Osteoblast (primary cell): ENCODE measurements around the gene TBL1X. TPM values are rescaled to one million over a fixed set of nuclear protein-coding genes. Genes with fewer than 3 reads are reported as not detected.

Experiments used
- DNase-seq: peaks from one replicate; pipeline ENCODE4 v3.0.0; 2011; ENCODE audit warnings: low spot score, mixed read lengths; ENCODE audit not compliant: insufficient read length; ENCODE audit errors: missing footprints
- H2AFZ ChIP-seq: 2 replicates; pipeline ENCODE4 v1.6.0; 2011; ENCODE audit warnings: mild to moderate bottlenecking, low read length
- H3K27ac ChIP-seq: 2 replicates; pipeline ENCODE4 v1.5.1; 2011; ENCODE audit warnings: mild to moderate bottlenecking, low read depth, low read length, moderate library complexity
- H3K27me3 ChIP-seq: 2 replicates; pipeline ENCODE4 v1.6.0; 2012; ENCODE audit warnings: mild to moderate bottlenecking, control low read depth, inconsistent platforms, low read length, moderate library complexity; ENCODE audit not compliant: insufficient read depth
- H3K36me3 ChIP-seq: 2 replicates; pipeline ENCODE4 v1.5.1; 2011; ENCODE audit warnings: mild to moderate bottlenecking, low read length, control low read depth, moderate library complexity; ENCODE audit not compliant: insufficient read depth
- H3K4me1 ChIP-seq: 2 replicates; pipeline ENCODE4 v1.5.1; 2011; ENCODE audit warnings: mild to moderate bottlenecking, low read length, control low read depth, moderate library complexity; ENCODE audit not compliant: insufficient read depth
- H3K4me2 ChIP-seq: 2 replicates; pipeline ENCODE4 v1.6.0; 2011; ENCODE audit warnings: mild to moderate bottlenecking, low read length; ENCODE audit not compliant: insufficient read depth
- H3K4me3 ChIP-seq: fragments of 200-600 bp; sonication (generic); 3 replicates; pipeline ENCODE4 v1.5.1; 2012; ENCODE audit warnings: mild to moderate bottlenecking, low read length, inconsistent platforms; ENCODE audit not compliant: insufficient read depth
- H3K79me2 ChIP-seq: 2 replicates; pipeline ENCODE4 v1.6.0; 2012; ENCODE audit warnings: mild to moderate bottlenecking, low read length, control low read depth, inconsistent platforms; ENCODE audit not compliant: insufficient read depth
- H3K9me3 ChIP-seq: 2 replicates; pipeline ENCODE4 v1.5.1; 2011; ENCODE audit warnings: low read depth, low read length, control low read depth
- H4K20me1 ChIP-seq: 2 replicates; pipeline ENCODE4 v1.6.0; 2012; ENCODE audit warnings: mild to moderate bottlenecking, low read length, control low read depth; ENCODE audit not compliant: insufficient read depth
- CTCF ChIP-seq: IDR thresholded peaks from 2 replicates; pipeline ENCODE4 v1.5.1; 2011; ENCODE audit warnings: mild to moderate bottlenecking, low read depth, low read length, moderate library complexity; ENCODE audit errors: extremely low read depth
- total RNA-seq: library from RNA; depleted of rRNA; stranded (reverse); fragments of >200 nt; gene quantifications from 2 replicates; pipeline ENCODE4 v1.2.3, GENCODE V29; 2012

TBL1X gene
- total RNA-seq, 1 donor = 15.2 TPM

GRCh38 chrX:9693307-9694001 is 228.6 kb downstream of the TBL1X start:
- no peak for TF ChIP-seq CTCF
- no peak for DNase-seq
- no peak overlapping the region for H3K4me3 ChIP-seq
- H3K27ac ChIP-seq = no peak overlapping the region
- no peak overlapping the region for H3K4me2 ChIP-seq
- H3K79me2 ChIP-seq = no peaks in the 10 kb centered on the region
- no peaks in the 10 kb centered on the region for H3K4me1 ChIP-seq
- H2AFZ ChIP-seq = no peak overlapping the region
- no peaks in the 10 kb centered on the region for H3K27me3 ChIP-seq
- H3K9me3 ChIP-seq = no peaks in the 10 kb centered on the region
- no peaks in the 10 kb centered on the region for H4K20me1 ChIP-seq
- H3K36me3 ChIP-seq = peaks cover 7% of the 10 kb centered on the region

- H3K4me3 ChIP-seq = no peak overlapping the region
- no peaks in the 10 kb centered on the region for H3K79me2 ChIP-seq
- H3K4me1 ChIP-seq = no peaks in the 10 kb centered on the region
- TF ChIP-seq CTCF = no peak
- no peak overlapping the region for H2AFZ ChIP-seq
- H3K27me3 ChIP-seq = no peaks in the 10 kb centered on the region
- H3K9me3 ChIP-seq = no peaks in the 10 kb centered on the region
- no peak overlapping the region for H3K27ac ChIP-seq
- no peak overlapping the region for H3K4me2 ChIP-seq
- no peaks in the 10 kb centered on the region for H3K36me3 ChIP-seq
- DNase-seq = no peak
- H4K20me1 ChIP-seq = no peaks in the 10 kb centered on the region
Observed at GRCh38 chrX:9698576-9698975, 233.7 kb downstream of the TBL1X start.

- Histone ChIP-seq H3K4me2 (no peak overlapping the region), H3K27me3 (no peaks in the 10 kb centered on the region), H3K27ac (no peak overlapping the region), H3K36me3 (no peaks in the 10 kb centered on the region), H3K9me3 (no peaks in the 10 kb centered on the region), H3K79me2 (no peaks in the 10 kb centered on the region), H2AFZ (no peak overlapping the region), H4K20me1 (no peaks in the 10 kb centered on the region), H3K4me1 (no peaks in the 10 kb centered on the region), H3K4me3 (no peak overlapping the region)
- TF ChIP-seq CTCF = no peak
- no peak for DNase-seq
Observed at GRCh38 chrX:9700555-9700954, 235.7 kb downstream of the TBL1X start.

DNA sequence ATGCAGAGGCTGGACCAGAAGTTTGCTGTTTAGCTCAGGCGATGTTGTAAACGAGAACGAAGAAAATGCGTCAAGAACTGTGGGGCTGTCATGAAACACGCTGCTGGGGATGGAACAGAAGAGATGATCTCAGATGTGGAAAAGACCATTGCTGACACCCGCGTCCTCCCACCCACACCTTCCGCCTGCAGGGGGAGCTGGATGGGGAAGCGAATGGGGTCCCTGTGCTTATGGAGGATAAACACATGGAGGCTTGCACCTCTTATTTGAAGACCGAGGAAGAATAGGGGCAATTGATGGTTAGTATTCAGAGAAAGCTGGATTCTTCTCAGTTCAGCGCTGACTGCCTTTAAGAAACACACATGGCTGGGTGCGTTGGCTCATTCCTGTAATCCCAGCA is 236.9 kb downstream of the TBL1X start:
- H3K9me3 ChIP-seq = no peaks in the 10 kb centered on the region

More for the DNA sequence above, 236.9 kb downstream of the TBL1X start:
- Histone ChIP-seq H2AFZ (no peak overlapping the region), H3K27ac (no peak overlapping the region), H3K27me3 (no peaks in the 10 kb centered on the region), H3K4me3 (no peak overlapping the region), H4K20me1 (no peaks in the 10 kb centered on the region), H3K4me2 (no peak overlapping the region), H3K79me2 (no peaks in the 10 kb centered on the region), H3K36me3 (no peaks in the 10 kb centered on the region), H3K4me1 (no peaks in the 10 kb centered on the region)
- no peak for TF ChIP-seq CTCF
- no peak for DNase-seq
